GM19351 (cell line): Measurements from ENCODE around the gene HS3ST2.
"Not testable (repeated sequence)": the region's sequence is repeated elsewhere in the genome, so short reads cannot be mapped to it uniquely, and the experiment has no call there.

Source experiments
- ATAC-seq: cut with Tn5 transposase; IDR thresholded peaks from one replicate; pipeline ENCODE4 v1.9.1; 2021; ENCODE audit warnings: mild to moderate bottlenecking, moderate library complexity; ENCODE audit not compliant: unreplicated experiment

HS3ST2 gene

GRCh38 chr16:22929461-22929860 is 115.5 kb downstream of the HS3ST2 start:
- ATAC-seq: no peak

- ATAC-seq: no peak
Observed at GRCh38 chr16:22932032-22932771, 118.2 kb downstream of the HS3ST2 start.

- ATAC-seq: no peak
Observed at GRCh38 chr16:22933173-22933572, 119.2 kb downstream of the HS3ST2 start.

GRCh38 chr16:22934786-22935185 is 120.8 kb downstream of the HS3ST2 start:
- no peak for ATAC-seq

GRCh38 chr16:22937169-22937568 is 123.2 kb downstream of the HS3ST2 start:
- no peak for ATAC-seq

- ATAC-seq: no peak
Observed at GRCh38 chr16:22938647-22939046, 124.7 kb downstream of the HS3ST2 start.

- ATAC-seq: not testable (repeated sequence)
Observed at GRCh38 chr16:22939744-22940363, 125.9 kb downstream of the HS3ST2 start.

GRCh38 chr16:22941970-22942501 is 128.1 kb downstream of the HS3ST2 start:
- ATAC-seq: no peak

GRCh38 chr16:22942811-22943210 is 128.8 kb downstream of the HS3ST2 start:
- no peak for ATAC-seq

- no peak for ATAC-seq
Observed at GRCh38 chr16:22945361-22945760, 131.4 kb downstream of the HS3ST2 start.

GRCh38 chr16:22946433-22946832 is 132.5 kb downstream of the HS3ST2 start:
- no peak for ATAC-seq

- ATAC-seq: no peak
Observed at GRCh38 chr16:22948058-22948602, 134.2 kb downstream of the HS3ST2 start.

GRCh38 chr16:22948603-22949368 is 134.8 kb downstream of the HS3ST2 start:
- ATAC-seq: peak; percentile 59

- no peak for ATAC-seq
Observed at GRCh38 chr16:22955461-22956070, 141.6 kb downstream of the HS3ST2 start.

GRCh38 chr16:22961206-22961605 is 147.2 kb downstream of the HS3ST2 start:
- ATAC-seq: no peak

GRCh38 chr16:22962905-22963304 is 148.9 kb downstream of the HS3ST2 start:
- ATAC-seq: no peak
